Neural cell (in vitro differentiated cells): ENCODE data around the gene ITIH4. TPM values are rescaled to one million over a fixed set of nuclear protein-coding genes. Genes with fewer than 3 reads are reported as not detected.

Source experiments
- H2AFZ ChIP-seq: fragments of 200-600, 300-800 bp; sonication (generic), shearing (Covaris generic); 2 replicates; pipeline ENCODE4 v1.6.0; 2014; ENCODE audit warnings: low read depth, mild to moderate bottlenecking, antibody characterized with exemption, low read length, moderate library complexity
- H3F3A ChIP-seq: fragments of 200-600 bp; shearing (Covaris generic); 2 replicates; pipeline ENCODE4 v1.6.1; 2016; ENCODE audit warnings: mild to moderate bottlenecking, moderate library complexity, mixed read lengths, antibody characterized with exemption, low read length; ENCODE audit not compliant: insufficient read depth, poor library complexity, severe bottlenecking
- H3K27ac ChIP-seq: fragments of 200-600, 300-800 bp; sonication (generic), shearing (Covaris generic); 2 replicates; pipeline ENCODE4 v1.5.1; 2014; ENCODE audit warnings: mild to moderate bottlenecking, low read length, moderate library complexity
- H3K27me3 ChIP-seq: fragments of 300-800, 200-600 bp; sonication (generic), shearing (Covaris generic); 2 replicates; pipeline ENCODE4 v1.6.0; 2014; ENCODE audit warnings: mild to moderate bottlenecking, low read depth, low read length, moderate library complexity; ENCODE audit not compliant: insufficient read depth
- H3K36me3 ChIP-seq: fragments of 300-800, 200-600 bp; sonication (generic), shearing (Covaris generic); 2 replicates; pipeline ENCODE4 v1.5.1; 2014; ENCODE audit warnings: mild to moderate bottlenecking, antibody characterized with exemption, low read length, moderate library complexity; ENCODE audit not compliant: insufficient read depth
- H3K4me2 ChIP-seq: fragments of 300-800, 200-600 bp; sonication (generic), shearing (Covaris generic); 2 replicates; pipeline ENCODE4 v1.6.0; 2014; ENCODE audit warnings: mild to moderate bottlenecking, low read length
- H3K4me3 ChIP-seq: fragments of 300-800, 200-600 bp; sonication (generic), shearing (Covaris generic); 2 replicates; pipeline ENCODE4 v1.5.1; 2014; ENCODE audit warnings: mild to moderate bottlenecking, low read length, moderate library complexity
- H3K79me2 ChIP-seq: fragments of 200-600 bp; shearing (Covaris generic); replicated peaks from 2 replicates; pipeline ENCODE4 v1.6.0; 2014; ENCODE audit warnings: mild to moderate bottlenecking, low read length, moderate library complexity; ENCODE audit not compliant: insufficient read depth
- H3K9ac ChIP-seq: fragments of 300-800, 200-600 bp; sonication (generic), shearing (Covaris generic); 2 replicates; pipeline ENCODE4 v1.6.1; 2016; ENCODE audit warnings: mild to moderate bottlenecking, low read length, mixed read lengths
- H3K9me2 ChIP-seq: fragments of 200-600 bp; shearing (Covaris generic); 2 replicates; pipeline ENCODE4 v1.6.1; 2016; ENCODE audit warnings: mild to moderate bottlenecking, low read length, mixed read lengths; ENCODE audit not compliant: insufficient read depth
- H3K9me3 ChIP-seq: fragments of 200-600, 300-800 bp; sonication (generic), shearing (Covaris generic); 2 replicates; pipeline ENCODE4 v1.6.1; 2016; ENCODE audit warnings: mild to moderate bottlenecking, mixed run types, low read length, moderate library complexity, mixed read lengths
- H4K20me1 ChIP-seq: fragments of 200-600 bp; shearing (Covaris generic); 2 replicates; pipeline ENCODE4 v1.6.1; 2016; ENCODE audit warnings: mild to moderate bottlenecking, mixed run types; ENCODE audit not compliant: insufficient read depth
- EP300 ChIP-seq: fragments of 450-650 bp; conservative IDR thresholded peaks from 2 replicates; pipeline ENCODE4 v1.6.1; 2014; ENCODE audit warnings: antibody characterized with exemption, mild to moderate bottlenecking, moderate library complexity; ENCODE audit not compliant: poor library complexity, severe bottlenecking
- EZH2 ChIP-seq: fragments of 200-600, 300-800 bp; shearing (Covaris generic), sonication (generic); IDR thresholded peaks from 2 replicates; pipeline ENCODE4 v1.6.1; 2014; ENCODE audit warnings: antibody characterized with exemption, low read length, borderline replicate concordance, mild to moderate bottlenecking; ENCODE audit not compliant: insufficient read depth, poor library complexity, severe bottlenecking
- MXI1 ChIP-seq: fragments of 450-650 bp; conservative IDR thresholded peaks from 2 replicates; pipeline ENCODE4 v1.6.1; 2014; ENCODE audit warnings: antibody characterized with exemption, mild to moderate bottlenecking; ENCODE audit not compliant: poor library complexity, severe bottlenecking
- POLR2AphosphoS5 ChIP-seq: IDR thresholded peaks from 2 replicates; pipeline ENCODE4 v1.6.1; 2012
- RAD21 ChIP-seq: fragments of 450-650 bp; conservative IDR thresholded peaks from 2 replicates; pipeline ENCODE4 v1.6.1; 2014; ENCODE audit warnings: antibody characterized with exemption, mild to moderate bottlenecking, moderate library complexity
- SMC3 ChIP-seq: fragments of 450-650 bp; conservative IDR thresholded peaks from 2 replicates; pipeline ENCODE4 v1.6.1; 2014; ENCODE audit warnings: antibody characterized with exemption, mild to moderate bottlenecking, moderate library complexity; ENCODE audit not compliant: poor library complexity
- TAF1 ChIP-seq: IDR thresholded peaks from 2 replicates; pipeline ENCODE4 v1.6.1; 2012; ENCODE audit warnings: low read depth
- polyA plus RNA-seq: library from polyadenylated mRNA; depleted of rRNA; stranded (reverse); fragments of >200 nt; gene quantifications from 2 replicates; pipeline ENCODE4 v1.2.3, GENCODE V29; 2014
- TF ChIP-seq, protein P1 (sequence below): IDR thresholded peaks from 2 replicates; pipeline ENCODE4 v1.6.1; 2012; ENCODE audit warnings: borderline replicate concordance
- TF ChIP-seq, protein P2 (sequence below): fragments of 450-650 bp; IDR thresholded peaks from 2 replicates; pipeline ENCODE4 v1.5.1; 2014; ENCODE audit warnings: antibody characterized with exemption, mild to moderate bottlenecking, moderate library complexity; ENCODE audit not compliant: poor library complexity, severe bottlenecking

Gene ITIH4
- polyA plus RNA-seq, 1 donor from 2014 or later, result 16.3 TPM

DNA sequence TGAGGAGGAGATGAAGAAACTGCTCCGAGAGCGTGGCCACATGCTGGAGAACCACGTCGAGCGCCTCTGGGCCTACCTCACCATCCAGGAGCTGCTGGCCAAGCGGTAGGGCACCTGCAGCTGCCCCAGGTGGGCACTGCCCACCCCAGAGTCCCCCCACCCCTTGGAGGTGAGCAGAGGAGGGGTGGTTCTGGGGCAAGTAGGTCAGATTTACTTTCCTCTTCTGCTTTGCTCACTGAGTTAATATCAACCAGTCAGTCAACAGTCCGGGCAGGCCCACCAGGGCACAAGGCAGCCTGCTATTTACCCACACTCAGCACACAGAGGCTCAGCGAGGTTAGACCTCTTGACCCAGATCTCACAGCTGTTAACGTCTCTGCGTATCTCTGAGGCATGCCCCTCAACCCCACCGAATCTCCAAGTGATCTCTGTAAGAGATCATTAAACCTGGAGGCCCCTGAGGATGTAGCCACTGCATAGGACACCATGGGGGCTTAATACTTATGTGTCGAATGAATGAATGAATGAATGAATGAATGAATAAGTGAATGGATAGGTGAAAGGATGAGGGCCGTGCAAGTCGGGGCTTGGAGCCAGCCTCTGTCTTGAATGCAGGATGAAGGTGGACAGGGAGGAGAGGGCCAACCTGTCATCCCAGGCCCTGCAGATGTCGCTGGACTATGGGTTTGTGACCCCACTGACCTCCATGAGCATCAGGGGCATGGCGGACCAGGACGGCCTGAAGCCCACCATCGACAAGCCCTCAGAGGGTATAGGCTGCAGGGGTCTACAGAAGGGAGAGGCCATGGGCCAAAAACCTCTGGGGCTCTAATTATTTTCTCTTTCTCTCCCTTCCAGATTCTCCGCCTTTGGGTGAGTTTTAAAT lies 43.9 kb downstream of the ITIH4 start:
- no peaks in the 10 kb centered on the region for H3K27me3 ChIP-seq
- no peaks in the 10 kb centered on the region for H3K79me2 ChIP-seq
- H4K20me1 ChIP-seq, result no peaks in the 10 kb centered on the region
- H3K4me3 ChIP-seq, result no peak overlapping the region
- TF ChIP-seq SMC3, result no peak
- TF ChIP-seq MXI1, result no peak
- TF ChIP-seq, protein P1, sequence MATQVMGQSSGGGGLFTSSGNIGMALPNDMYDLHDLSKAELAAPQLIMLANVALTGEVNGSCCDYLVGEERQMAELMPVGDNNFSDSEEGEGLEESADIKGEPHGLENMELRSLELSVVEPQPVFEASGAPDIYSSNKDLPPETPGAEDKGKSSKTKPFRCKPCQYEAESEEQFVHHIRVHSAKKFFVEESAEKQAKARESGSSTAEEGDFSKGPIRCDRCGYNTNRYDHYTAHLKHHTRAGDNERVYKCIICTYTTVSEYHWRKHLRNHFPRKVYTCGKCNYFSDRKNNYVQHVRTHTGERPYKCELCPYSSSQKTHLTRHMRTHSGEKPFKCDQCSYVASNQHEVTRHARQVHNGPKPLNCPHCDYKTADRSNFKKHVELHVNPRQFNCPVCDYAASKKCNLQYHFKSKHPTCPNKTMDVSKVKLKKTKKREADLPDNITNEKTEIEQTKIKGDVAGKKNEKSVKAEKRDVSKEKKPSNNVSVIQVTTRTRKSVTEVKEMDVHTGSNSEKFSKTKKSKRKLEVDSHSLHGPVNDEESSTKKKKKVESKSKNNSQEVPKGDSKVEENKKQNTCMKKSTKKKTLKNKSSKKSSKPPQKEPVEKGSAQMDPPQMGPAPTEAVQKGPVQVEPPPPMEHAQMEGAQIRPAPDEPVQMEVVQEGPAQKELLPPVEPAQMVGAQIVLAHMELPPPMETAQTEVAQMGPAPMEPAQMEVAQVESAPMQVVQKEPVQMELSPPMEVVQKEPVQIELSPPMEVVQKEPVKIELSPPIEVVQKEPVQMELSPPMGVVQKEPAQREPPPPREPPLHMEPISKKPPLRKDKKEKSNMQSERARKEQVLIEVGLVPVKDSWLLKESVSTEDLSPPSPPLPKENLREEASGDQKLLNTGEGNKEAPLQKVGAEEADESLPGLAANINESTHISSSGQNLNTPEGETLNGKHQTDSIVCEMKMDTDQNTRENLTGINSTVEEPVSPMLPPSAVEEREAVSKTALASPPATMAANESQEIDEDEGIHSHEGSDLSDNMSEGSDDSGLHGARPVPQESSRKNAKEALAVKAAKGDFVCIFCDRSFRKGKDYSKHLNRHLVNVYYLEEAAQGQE, result no peak
- TF ChIP-seq, protein P2, sequence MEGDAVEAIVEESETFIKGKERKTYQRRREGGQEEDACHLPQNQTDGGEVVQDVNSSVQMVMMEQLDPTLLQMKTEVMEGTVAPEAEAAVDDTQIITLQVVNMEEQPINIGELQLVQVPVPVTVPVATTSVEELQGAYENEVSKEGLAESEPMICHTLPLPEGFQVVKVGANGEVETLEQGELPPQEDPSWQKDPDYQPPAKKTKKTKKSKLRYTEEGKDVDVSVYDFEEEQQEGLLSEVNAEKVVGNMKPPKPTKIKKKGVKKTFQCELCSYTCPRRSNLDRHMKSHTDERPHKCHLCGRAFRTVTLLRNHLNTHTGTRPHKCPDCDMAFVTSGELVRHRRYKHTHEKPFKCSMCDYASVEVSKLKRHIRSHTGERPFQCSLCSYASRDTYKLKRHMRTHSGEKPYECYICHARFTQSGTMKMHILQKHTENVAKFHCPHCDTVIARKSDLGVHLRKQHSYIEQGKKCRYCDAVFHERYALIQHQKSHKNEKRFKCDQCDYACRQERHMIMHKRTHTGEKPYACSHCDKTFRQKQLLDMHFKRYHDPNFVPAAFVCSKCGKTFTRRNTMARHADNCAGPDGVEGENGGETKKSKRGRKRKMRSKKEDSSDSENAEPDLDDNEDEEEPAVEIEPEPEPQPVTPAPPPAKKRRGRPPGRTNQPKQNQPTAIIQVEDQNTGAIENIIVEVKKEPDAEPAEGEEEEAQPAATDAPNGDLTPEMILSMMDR, result no peak
- no peak for TF ChIP-seq RAD21
- no peak for TF ChIP-seq EZH2
- H3K4me2 ChIP-seq, result no peak overlapping the region
- H3K9ac ChIP-seq, result no peak overlapping the region
- no peak overlapping the region for H3K27ac ChIP-seq
- no peaks in the 10 kb centered on the region for H3F3A ChIP-seq
- no peak overlapping the region for H2AFZ ChIP-seq
- no peaks in the 10 kb centered on the region for H3K9me3 ChIP-seq
- H3K9me2 ChIP-seq, result no peaks in the 10 kb centered on the region
- H3K36me3 ChIP-seq, result no peaks in the 10 kb centered on the region

DNA sequence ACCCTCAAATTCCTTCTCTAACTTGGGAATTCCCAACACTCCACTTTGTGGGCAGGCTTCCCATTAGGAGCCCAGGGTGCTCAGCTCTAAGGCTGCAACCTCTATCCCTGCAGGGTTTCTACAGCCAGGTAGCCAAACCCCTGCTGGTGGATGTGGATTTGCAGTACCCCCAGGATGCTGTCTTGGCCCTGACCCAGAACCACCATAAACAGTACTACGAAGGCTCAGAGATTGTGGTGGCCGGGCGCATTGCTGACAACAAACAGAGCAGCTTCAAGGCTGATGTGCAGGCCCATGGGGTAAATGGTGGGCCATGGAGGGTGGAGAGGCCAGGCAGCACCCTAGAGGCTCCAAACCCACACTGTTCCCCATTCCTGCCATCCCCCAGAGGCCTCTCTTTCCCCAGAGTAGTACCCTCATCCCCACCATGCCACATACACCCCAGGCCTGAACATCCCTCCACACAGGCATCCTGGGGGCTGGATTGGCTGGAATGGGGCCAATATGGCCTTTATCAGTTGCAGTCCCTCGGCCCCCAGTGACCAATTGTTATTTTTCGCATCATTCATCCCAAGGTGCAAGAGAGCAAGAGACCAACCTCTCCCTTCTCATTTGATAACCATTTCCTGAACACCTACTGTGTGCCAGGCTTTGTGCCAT lies 45.4 kb downstream of the ITIH4 start:
- Histone ChIP-seq H3K4me2 (no peak overlapping the region), H3K79me2 (no peaks in the 10 kb centered on the region), H3K9me2 (no peaks in the 10 kb centered on the region), H3K4me3 (no peak overlapping the region), H2AFZ (no peak overlapping the region), H3K36me3 (no peaks in the 10 kb centered on the region), H3K27ac (no peak overlapping the region), H3K27me3 (no peaks in the 10 kb centered on the region), H3K9me3 (no peaks in the 10 kb centered on the region), H4K20me1 (no peaks in the 10 kb centered on the region), H3K9ac (no peak overlapping the region), H3F3A (no peaks in the 10 kb centered on the region)
- TF ChIP-seq MXI1 (no peak), TAF1 (no peak), POLR2AphosphoS5 (no peak), RAD21 (no peak), EP300 (no peak), SMC3 (no peak), EZH2 (no peak)
- TF ChIP-seq, protein P2, result no peak
- TF ChIP-seq, protein P1, result no peak
